PC-9 (cell line): ENCODE data around the gene GPI. TPM values are rescaled to one million over a fixed set of nuclear protein-coding genes. Genes with fewer than 3 reads are reported as not detected.

Source experiments
- BruUV-seq: library from RNA; stranded (reverse); fragments of 400-500 nt; replicated peaks from 2 replicates; lab custom pipeline; 2021; lab: Mats Ljungman, UMichigan
- CTCF ChIA-PET: fragments of 300-600 bp; sonication (Branson Sonifier 250); formaldehyde crosslinking; loops from one replicate; lab custom pipeline; 2022; ENCODE audit warnings: antibody characterized with exemption; lab: Charles Lee
- POLR2A ChIA-PET: fragments of 300-600 bp; sonication (Branson Sonifier 250); formaldehyde crosslinking; loops from one replicate; lab custom pipeline; 2022; ENCODE audit warnings: antibody characterized with exemption; ENCODE audit not compliant: unreplicated experiment; lab: Charles Lee
- DNase-seq, 2 experiments: peaks; one replicate each; pipeline versions ENCODE4 v3.0.0 to v3.0.0-alpha.2; 2015 to 2022; ENCODE audit warnings: mixed read lengths in 1 of 2
- H2AFZ ChIP-seq: fragments of 200-600 bp; sonication (generic); 2 replicates; pipeline ENCODE4 v1.8.1; 2017; ENCODE audit warnings: antibody characterized with exemption
- H3F3A ChIP-seq: fragments of 200-600 bp; sonication (generic); 2 replicates; pipeline ENCODE4 v1.8.1; 2017; ENCODE audit warnings: antibody characterized with exemption, mild to moderate bottlenecking, low read depth; ENCODE audit not compliant: insufficient read depth
- H3K27ac ChIP-seq: fragments of 200-600 bp; sonication (generic); 2 replicates; pipeline ENCODE4 v1.6.1; 2016; ENCODE audit warnings: mixed run types
- H3K27me3 ChIP-seq: fragments of 200-600 bp; sonication (generic); 2 replicates; pipeline ENCODE4 v1.6.1; 2016; ENCODE audit warnings: low read depth, mixed run types; ENCODE audit not compliant: insufficient read depth
- H3K36me3 ChIP-seq: fragments of 200-600 bp; sonication (generic); 2 replicates; pipeline ENCODE4 v1.6.1; 2016; ENCODE audit warnings: low read depth, mixed run types
- H3K4me1 ChIP-seq: fragments of 200-600 bp; sonication (generic); replicated peaks from 2 replicates; pipeline ENCODE4 v1.6.1; 2016; ENCODE audit warnings: mixed run types; ENCODE audit not compliant: insufficient read depth
- H3K4me2 ChIP-seq: fragments of 200-600 bp; sonication (generic); 2 replicates; pipeline ENCODE4 v1.6.1; 2017; ENCODE audit warnings: mixed run types
- H3K4me3 ChIP-seq: fragments of 200-600 bp; sonication (generic); 2 replicates; pipeline ENCODE4 v1.6.1; 2016; ENCODE audit warnings: mixed run types
- H3K79me2 ChIP-seq: fragments of 200-600 bp; sonication (generic); 2 replicates; pipeline ENCODE4 v1.6.1; 2017; ENCODE audit warnings: low read depth, mixed run types
- H3K9me2 ChIP-seq: fragments of 200-600 bp; sonication (generic); 2 replicates; pipeline ENCODE4 v1.8.1; 2017; ENCODE audit warnings: mild to moderate bottlenecking; ENCODE audit not compliant: insufficient read depth
- H3K9me3 ChIP-seq: fragments of 200-600 bp; sonication (generic); 2 replicates; pipeline ENCODE4 v1.8.1; 2016; ENCODE audit warnings: low read depth; ENCODE audit not compliant: insufficient read depth
- H4K20me1 ChIP-seq: fragments of 200-600 bp; sonication (generic); 2 replicates; pipeline ENCODE4 v1.8.1; 2017; ENCODE audit not compliant: insufficient read depth
- CTCF ChIP-seq: fragments of 200-600 bp; sonication (generic); conservative IDR thresholded peaks from 2 replicates; pipeline ENCODE4 v1.6.1; 2017; ENCODE audit warnings: mixed run types, antibody characterized with exemption, mild to moderate bottlenecking, moderate library complexity
- EZH2 ChIP-seq: fragments of 200-600 bp; sonication (generic); IDR thresholded peaks from 2 replicates; pipeline ENCODE4 v1.8.0; 2017; ENCODE audit warnings: antibody characterized with exemption, low read depth
- intact Hi-C: fragments of 100-400 bp; cut with micrococcal nuclease; formaldehyde crosslinking; loops from one replicate; pipeline ENCODE4 v1.10.0; 2022; ENCODE audit not compliant: unreplicated experiment
- total RNA-seq: library from RNA; stranded (reverse); gene quantifications from 2 replicates; pipeline ENCODE4 v1.2.3, GENCODE V29; 2021

GPI gene
- total RNA-seq, 1 experiment from 2014 or later = 522 TPM

- no peaks in the 10 kb centered on the region for H4K20me1 ChIP-seq
- no peaks in the 10 kb centered on the region for H3K27me3 ChIP-seq
- no TSS peak for BruUV-seq
- no peaks in the 10 kb centered on the region for H3K9me3 ChIP-seq
- intact Hi-C loops = loop anchor here (2.0 kb wide), 1 partner anchor 105 kb away; no protein-coding TSS in a partner anchor
- no peak for DNase-seq
- CTCF ChIA-PET = no interaction called here
- POLR2A ChIA-PET = no interaction called here
- H3K36me3 ChIP-seq = no peaks in the 10 kb centered on the region
- H3K9me2 ChIP-seq = no peaks in the 10 kb centered on the region
- H2AFZ ChIP-seq = no peak overlapping the region
- H3K27ac ChIP-seq = no peak overlapping the region
- H3K4me3 ChIP-seq = no peak overlapping the region
- H3K4me1 ChIP-seq = no peaks in the 10 kb centered on the region
- H3K79me2 ChIP-seq = no peaks in the 10 kb centered on the region
- TF ChIP-seq CTCF = no peak
- H3K4me2 ChIP-seq = no peak overlapping the region
- peaks cover 12% of the 10 kb centered on the region for H3F3A ChIP-seq
Observed at GRCh38 chr19:34337739-34338138, 27.3 kb upstream of the GPI start.

GRCh38 chr19:34341935-34342680, 22.9 kb upstream of the GPI start:
- no peak for TF ChIP-seq EZH2
- TF ChIP-seq CTCF = no peak
- ChIA-PET POLR2A (no interaction called here), CTCF (no interaction called here)
- Histone ChIP-seq H3K9me3 (no peaks in the 10 kb centered on the region), H3K4me3 (no peak overlapping the region), H3K27me3 (no peaks in the 10 kb centered on the region), H3K27ac (no peak overlapping the region), H3K36me3 (no peaks in the 10 kb centered on the region), H3K79me2 (no peaks in the 10 kb centered on the region), H2AFZ (no peak overlapping the region), H3K4me1 (no peaks in the 10 kb centered on the region), H3K9me2 (no peaks in the 10 kb centered on the region), H3K4me2 (no peak overlapping the region), H3F3A (peaks cover 4% of the 10 kb centered on the region; the same call in 1 of the 2 replicates), H4K20me1 (0 out of 2 replicates have a peak, but pooled peaks cover 4% of the 10 kb centered on the region)
- intact Hi-C loops = loop anchor here (10.0 kb wide), 1 partner anchor 197 kb away; no protein-coding TSS in a partner anchor
- BruUV-seq = no TSS peak
- DNase-seq = no peak

- no peak for TF ChIP-seq EZH2
- no peak for TF ChIP-seq CTCF
- CTCF ChIA-PET = no interaction called here
- no TSS peak for BruUV-seq
Observed at GRCh38 chr19:34343751-34344150, 21.2 kb upstream of the GPI start.

More at GRCh38 chr19:34343751-34344150, 21.2 kb upstream of the GPI start:
- intact Hi-C loops = loop anchor here (10.0 kb wide), 1 partner anchor 199 kb away; no protein-coding TSS in a partner anchor
- Histone ChIP-seq H3K27me3 (no peaks in the 10 kb centered on the region), H3K4me3 (no peak overlapping the region), H3K9me2 (no peaks in the 10 kb centered on the region), H3K36me3 (no peaks in the 10 kb centered on the region), H4K20me1 (0 out of 2 replicates have a peak, but pooled peaks cover 4% of the 10 kb centered on the region), H3F3A (peaks cover 4% of the 10 kb centered on the region; the same call in 1 of the 2 replicates), H3K79me2 (no peaks in the 10 kb centered on the region), H3K4me1 (no peaks in the 10 kb centered on the region), H2AFZ (no peak overlapping the region), H3K9me3 (no peaks in the 10 kb centered on the region), H3K4me2 (no peak overlapping the region), H3K27ac (no peak overlapping the region)
- POLR2A ChIA-PET = no interaction called here
- no peak for DNase-seq
